Mononuclear cell (primary cell): ENCODE data around the gene HDAC4. TPM values are rescaled to one million over a fixed set of nuclear protein-coding genes. Genes with fewer than 3 reads are reported as not detected.

ENCODE experiments used
- H3K27me3 ChIP-seq: 2 replicates; pipeline ENCODE4 v1.6.0; 2011; ENCODE audit warnings: low read length, control low read depth; ENCODE audit not compliant: insufficient read depth
- H3K4me1 ChIP-seq: 2 replicates; pipeline ENCODE4 v1.5.1; 2011; ENCODE audit warnings: mild to moderate bottlenecking, low read length, control low read depth; ENCODE audit not compliant: insufficient read depth
- H3K4me3 ChIP-seq: 2 replicates; pipeline ENCODE4 v1.5.1; 2011; ENCODE audit warnings: mild to moderate bottlenecking, low read length, moderate library complexity
- H3K9me3 ChIP-seq: 2 replicates; pipeline ENCODE4 v1.5.1; 2011; ENCODE audit warnings: low read depth, mild to moderate bottlenecking, control low read depth, low read length
- total RNA-seq: library from RNA; depleted of rRNA; stranded (reverse); fragments of >200 nt; gene quantifications from one replicate; pipeline ENCODE4 v1.2.3, GENCODE V29; 2012

HDAC4 gene
- total RNA-seq, 1 donor: 27.7 TPM

- Histone ChIP-seq H3K27me3 (peaks cover 8% of the 10 kb centered on the region), H3K9me3 (no peaks in the 10 kb centered on the region), H3K4me1 (peaks cover 56% of the 10 kb centered on the region), H3K4me3 (no peak overlapping the region)
Measured at GRCh38 chr2:239436669-239437335, 36.0 kb upstream of the HDAC4 start.

GRCh38 chr2:239436076-239436475 lies 35.3 kb upstream of the HDAC4 start:
- no peak overlapping the region for H3K4me3 ChIP-seq
- H3K27me3 ChIP-seq: peaks cover 4% of the 10 kb centered on the region
- peaks cover 49% of the 10 kb centered on the region for H3K4me1 ChIP-seq

GRCh38 chr2:239433777-239434403 lies 33.1 kb upstream of the HDAC4 start:
- no peak overlapping the region for H3K4me3 ChIP-seq
- no peaks in the 10 kb centered on the region for H3K27me3 ChIP-seq
- H3K9me3 ChIP-seq: no peaks in the 10 kb centered on the region
- peaks cover 27% of the 10 kb centered on the region for H3K4me1 ChIP-seq

More at GRCh38 chr2:239436076-239436475, 35.3 kb upstream of the HDAC4 start:
- no peaks in the 10 kb centered on the region for H3K9me3 ChIP-seq

GRCh38 chr2:239432174-239432573 lies 31.4 kb upstream of the HDAC4 start:
- peaks cover 13% of the 10 kb centered on the region for H3K4me1 ChIP-seq
- H3K27me3 ChIP-seq: no peaks in the 10 kb centered on the region
- H3K9me3 ChIP-seq: no peaks in the 10 kb centered on the region
- H3K4me3 ChIP-seq: no peak overlapping the region

GRCh38 chr2:239431536-239431935 lies 30.7 kb upstream of the HDAC4 start:
- no peaks in the 10 kb centered on the region for H3K27me3 ChIP-seq
- H3K4me3 ChIP-seq: no peak overlapping the region
- peaks cover 7% of the 10 kb centered on the region for H3K4me1 ChIP-seq
- no peaks in the 10 kb centered on the region for H3K9me3 ChIP-seq

GRCh38 chr2:239429473-239430350 lies 28.9 kb upstream of the HDAC4 start:
- Histone ChIP-seq H3K9me3 (no peaks in the 10 kb centered on the region), H3K4me3 (no peak overlapping the region), H3K27me3 (no peaks in the 10 kb centered on the region), H3K4me1 (no peaks in the 10 kb centered on the region)

GRCh38 chr2:239425631-239426030 lies 24.8 kb upstream of the HDAC4 start:
- no peaks in the 10 kb centered on the region for H3K27me3 ChIP-seq
- H3K4me3 ChIP-seq: no peak overlapping the region

GRCh38 chr2:239424337-239425045 lies 23.7 kb upstream of the HDAC4 start:
- H3K4me1 ChIP-seq: no peaks in the 10 kb centered on the region
- no peaks in the 10 kb centered on the region for H3K9me3 ChIP-seq
- H3K27me3 ChIP-seq: no peaks in the 10 kb centered on the region
- no peak overlapping the region for H3K4me3 ChIP-seq

More at GRCh38 chr2:239425631-239426030, 24.8 kb upstream of the HDAC4 start:
- Histone ChIP-seq H3K4me1 (no peaks in the 10 kb centered on the region), H3K9me3 (no peaks in the 10 kb centered on the region)

GRCh38 chr2:239423551-239423950 lies 22.7 kb upstream of the HDAC4 start:
- Histone ChIP-seq H3K4me3 (no peak overlapping the region), H3K4me1 (no peaks in the 10 kb centered on the region), H3K9me3 (no peaks in the 10 kb centered on the region), H3K27me3 (no peaks in the 10 kb centered on the region)

GRCh38 chr2:239421851-239422250 lies 21.0 kb upstream of the HDAC4 start:
- Histone ChIP-seq H3K4me3 (no peak overlapping the region), H3K4me1 (no peaks in the 10 kb centered on the region), H3K9me3 (no peaks in the 10 kb centered on the region), H3K27me3 (no peaks in the 10 kb centered on the region)

- Histone ChIP-seq H3K4me3 (no peak overlapping the region), H3K9me3 (no peaks in the 10 kb centered on the region), H3K27me3 (no peaks in the 10 kb centered on the region)
Measured at GRCh38 chr2:239420082-239420481, 19.3 kb upstream of the HDAC4 start.

GRCh38 chr2:239418918-239419317 lies 18.1 kb upstream of the HDAC4 start:
- H3K9me3 ChIP-seq: no peaks in the 10 kb centered on the region
- no peak overlapping the region for H3K4me3 ChIP-seq
- H3K27me3 ChIP-seq: no peaks in the 10 kb centered on the region
- H3K4me1 ChIP-seq: no peaks in the 10 kb centered on the region

More at GRCh38 chr2:239420082-239420481, 19.3 kb upstream of the HDAC4 start:
- no peaks in the 10 kb centered on the region for H3K4me1 ChIP-seq

- Histone ChIP-seq H3K4me1 (no peaks in the 10 kb centered on the region), H3K4me3 (no peak overlapping the region), H3K27me3 (no peaks in the 10 kb centered on the region), H3K9me3 (no peaks in the 10 kb centered on the region)
Measured at GRCh38 chr2:239412905-239413603, 12.2 kb upstream of the HDAC4 start.

- Histone ChIP-seq H3K4me3 (no peak overlapping the region), H3K27me3 (no peaks in the 10 kb centered on the region), H3K4me1 (no peaks in the 10 kb centered on the region), H3K9me3 (no peaks in the 10 kb centered on the region)
Measured at GRCh38 chr2:239411549-239412319, 10.9 kb upstream of the HDAC4 start.
